HPDE6-E6E7 (cell line): ENCODE data around the gene RHBG.

ENCODE experiments used
- DNase-seq: peaks from one replicate; pipeline ENCODE4 v3.0.0; 2011; ENCODE audit warnings: missing footprints; ENCODE audit errors: extremely low spot score

RHBG gene

GRCh38 chr1:156424806-156425432, 55.9 kb downstream of the RHBG start:
- no peak for DNase-seq

GRCh38 chr1:156425943-156426342, 56.9 kb downstream of the RHBG start:
- DNase-seq = no peak

DNA sequence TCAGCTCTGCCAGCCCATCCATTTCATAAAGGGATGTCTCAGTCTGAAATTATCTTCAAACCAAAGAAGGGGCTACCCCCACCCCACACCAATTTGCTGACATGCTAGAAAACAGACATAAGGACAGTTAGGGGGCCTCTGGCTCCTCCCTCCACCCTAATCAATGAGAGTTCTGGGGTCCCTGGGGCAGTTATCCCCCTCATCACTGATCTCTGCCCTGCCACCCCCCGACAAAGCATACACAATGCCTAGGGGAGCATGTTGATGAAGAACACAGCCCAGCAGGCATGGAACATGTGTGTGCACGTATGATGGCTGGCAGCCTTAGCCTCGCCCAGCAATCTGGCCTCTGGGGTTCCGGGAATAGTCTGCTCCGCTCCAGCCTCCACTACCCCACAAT, 58.9 kb downstream of the RHBG start:
- DNase-seq = no peak

DNA sequence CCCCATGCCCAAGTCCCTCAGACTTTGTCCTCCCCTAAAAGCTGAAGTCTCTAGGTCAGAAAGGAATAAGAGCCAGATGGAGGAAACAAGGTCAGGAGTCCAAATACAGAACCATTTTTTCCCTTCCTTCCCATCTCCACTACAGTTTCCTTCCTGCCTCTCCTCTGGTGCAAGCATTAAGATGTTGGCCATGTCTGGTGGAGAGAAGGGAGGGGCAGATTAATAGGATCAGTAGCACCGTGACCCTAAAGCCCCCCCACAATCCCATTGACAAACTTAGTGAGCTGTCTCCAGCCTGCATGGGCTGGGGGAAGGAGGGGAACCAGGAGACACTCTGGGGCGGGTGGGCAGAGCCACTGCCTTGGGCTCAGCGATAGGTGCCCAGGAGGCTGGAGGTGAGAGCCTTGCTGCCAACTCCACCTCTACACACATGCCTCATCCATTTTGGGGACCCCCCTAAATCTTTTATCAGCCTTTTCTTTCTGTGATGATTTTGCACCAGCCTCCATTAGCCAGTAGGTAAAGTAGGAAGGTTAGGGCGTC, 59.8 kb downstream of the RHBG start:
- DNase-seq = no peak

DNA sequence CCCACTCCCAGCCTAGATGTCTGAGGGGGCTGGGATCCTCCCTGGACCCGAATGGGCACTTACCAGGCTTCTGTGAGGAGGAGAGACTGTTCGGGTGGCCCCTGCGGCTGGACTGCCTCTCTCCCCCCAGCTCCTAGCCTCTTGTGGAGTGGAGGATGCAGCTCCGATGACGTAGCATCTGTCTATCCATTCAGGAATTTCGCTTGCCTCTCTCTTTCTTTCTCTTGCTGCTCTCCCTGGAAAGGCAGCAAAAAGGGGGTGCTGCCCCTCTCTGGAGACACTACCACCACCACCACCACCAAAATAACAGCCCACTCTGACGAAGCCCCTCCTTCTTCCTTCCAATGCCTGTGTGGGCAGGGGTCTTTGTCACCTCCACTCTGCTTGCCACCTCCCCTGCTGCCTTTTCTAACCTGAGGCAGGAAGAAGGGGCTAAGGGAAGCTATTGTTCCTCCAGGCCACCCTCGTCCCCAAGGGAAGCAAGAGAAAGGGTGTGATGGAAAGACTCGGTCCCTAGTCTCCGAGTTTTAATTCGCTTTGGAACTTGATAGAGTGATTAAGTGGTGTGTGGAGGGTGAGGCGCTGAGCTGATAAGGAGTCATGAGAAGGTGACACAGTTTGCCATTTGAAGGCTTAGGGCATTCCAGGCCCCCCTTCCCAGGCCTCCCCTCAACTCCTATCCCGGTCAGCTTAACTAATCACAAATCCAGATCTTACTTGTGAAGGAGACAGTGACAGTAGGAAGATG, 60.5 kb downstream of the RHBG start:
- DNase-seq = no peak

GRCh38 chr1:156430303-156430702, 61.3 kb downstream of the RHBG start:
- no peak for DNase-seq

- DNase-seq = no peak
These were observed 61.9 kb downstream of the RHBG start for GRCh38 chr1:156430866-156431265.

DNA sequence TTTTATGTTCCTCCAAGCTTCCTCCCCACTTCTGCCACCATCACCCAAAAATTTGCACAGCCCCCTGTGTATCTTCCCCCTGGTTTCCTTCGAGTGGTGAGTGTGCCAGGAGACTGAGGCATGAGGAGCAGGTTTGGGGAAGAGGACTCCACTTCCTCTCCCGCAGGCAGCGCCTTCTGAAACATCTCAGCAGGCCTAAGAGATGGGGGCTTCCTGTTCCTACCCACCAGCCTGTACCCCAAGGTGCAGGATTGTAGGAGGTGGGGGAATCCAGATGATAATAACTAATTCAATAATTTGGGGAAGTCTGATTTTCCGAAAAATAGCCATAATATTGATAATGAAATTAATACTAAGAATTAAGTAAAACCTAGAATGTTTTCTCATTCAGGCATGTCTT, 62.4 kb downstream of the RHBG start:
- DNase-seq = no peak

- no peak for DNase-seq
These were observed 63.0 kb downstream of the RHBG start for GRCh38 chr1:156431769-156432668.

DNA sequence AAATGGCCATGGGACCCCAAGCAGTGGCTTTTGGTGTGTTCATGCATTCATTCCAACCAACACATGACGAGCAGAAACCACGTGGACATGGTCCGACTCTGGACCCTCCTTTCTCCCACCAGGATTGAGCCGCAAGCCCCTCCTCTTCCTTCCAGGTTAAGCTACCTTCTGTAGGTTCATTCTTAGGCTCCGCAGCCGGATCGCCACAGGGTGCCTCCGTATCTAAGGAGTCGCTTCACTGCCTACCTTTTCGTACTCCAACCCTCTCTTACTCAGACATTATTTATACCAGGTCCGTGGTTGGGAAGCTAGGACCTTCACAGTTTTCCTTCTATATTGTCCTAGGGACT, 63.6 kb downstream of the RHBG start:
- no peak for DNase-seq

GRCh38 chr1:156433032-156433431, 64.0 kb downstream of the RHBG start:
- no peak for DNase-seq

GRCh38 chr1:156433602-156434001, 64.6 kb downstream of the RHBG start:
- DNase-seq = no peak
